GM21526 (cell line): Measurements from ENCODE around the gene TBC1D2.
"Not testable (repeated sequence)": the region's sequence is repeated elsewhere in the genome, so short reads cannot be mapped to it uniquely, and the experiment has no call there.

Experiments used
- ATAC-seq: cut with Tn5 transposase; IDR thresholded peaks from one replicate; pipeline ENCODE4 v1.9.1; 2021; ENCODE audit warnings: moderate library complexity; ENCODE audit not compliant: unreplicated experiment, low FRiP score

Gene TBC1D2

GRCh38 chr9:98272083-98272482, 16.6 kb upstream of the TBC1D2 start:
- no peak for ATAC-seq

GRCh38 chr9:98271479-98271878, 16.0 kb upstream of the TBC1D2 start:
- no peak for ATAC-seq

GRCh38 chr9:98270284-98270683, 14.8 kb upstream of the TBC1D2 start:
- ATAC-seq, result not testable (repeated sequence)

GRCh38 chr9:98269652-98270051, 14.2 kb upstream of the TBC1D2 start:
- ATAC-seq, result not testable (repeated sequence)

GRCh38 chr9:98267556-98267955, 12.1 kb upstream of the TBC1D2 start:
- ATAC-seq, result not testable (repeated sequence)

- ATAC-seq, result no peak
Observed at GRCh38 chr9:98264516-98264915, 9.1 kb upstream of the TBC1D2 start.

- ATAC-seq, result peak; percentile 79
Observed at GRCh38 chr9:98263482-98264357, 8.3 kb upstream of the TBC1D2 start.

GRCh38 chr9:98263080-98263479, 7.6 kb upstream of the TBC1D2 start:
- no peak for ATAC-seq

GRCh38 chr9:98262056-98262455, 6.6 kb upstream of the TBC1D2 start:
- ATAC-seq, result no peak

GRCh38 chr9:98260635-98261034, 5.2 kb upstream of the TBC1D2 start:
- ATAC-seq, result no peak

- ATAC-seq, result no peak
Observed at GRCh38 chr9:98259791-98260190, 4.3 kb upstream of the TBC1D2 start.

- ATAC-seq, result no peak
Observed at GRCh38 chr9:98256756-98257155, 1.3 kb upstream of the TBC1D2 start.

- peak; percentile 20 for ATAC-seq
Observed at GRCh38 chr9:98255061-98255577, 330 bp downstream of the TBC1D2 start.

- no peak for ATAC-seq
Observed at GRCh38 chr9:98254228-98255060, 1.0 kb downstream of the TBC1D2 start.

GRCh38 chr9:98253565-98253964, 1.9 kb downstream of the TBC1D2 start:
- ATAC-seq, result no peak

- no peak for ATAC-seq
Observed at GRCh38 chr9:98251551-98251950, 3.9 kb downstream of the TBC1D2 start.

- no peak for ATAC-seq
Observed at GRCh38 chr9:98249771-98250170, 5.7 kb downstream of the TBC1D2 start.

- no peak for ATAC-seq
Observed at GRCh38 chr9:98248737-98249474, 6.5 kb downstream of the TBC1D2 start.

- no peak for ATAC-seq
Observed at GRCh38 chr9:98247831-98248657, 7.4 kb downstream of the TBC1D2 start.

- no peak for ATAC-seq
Observed at GRCh38 chr9:98242426-98242825, 13.0 kb downstream of the TBC1D2 start.
